Gastrocnemius medialis (tissue), 4 donors: Measurements from ENCODE around the gene DDR2. TPM values are rescaled to one million over a fixed set of nuclear protein-coding genes. Genes with fewer than 3 reads are reported as not detected.
A peak's percentile ranks its signal among the peaks of the same experiment; 100 is the strongest.

Experiments
- ATAC-seq, 2 donors: fragments of 150-250 bp; one replicate each; pipeline ENCODE4 v1.9.1; 2016
- DNase-seq, 2 donors: peaks; one replicate each; pipeline ENCODE4 v3.0.0-alpha.2; 2019
- H3K27ac ChIP-seq, 4 donors: fragments of 200-600 bp; sonication (generic); 1 replicate in 1 of 4; 2 replicates in 3 of 4; pipeline ENCODE4 v1.5.1; 2016 to 2018; ENCODE audit warnings: mild to moderate bottlenecking in 2 of 4, moderate library complexity in 1 of 4
- H3K27me3 ChIP-seq, 3 donors: fragments of 200-600 bp; sonication (generic) in 2 of 3; 1 replicate in 1 of 3; 2 replicates in 2 of 3; pipeline versions ENCODE4 v1.5.1 to v1.6.0; 2016 to 2019; ENCODE audit warnings: mild to moderate bottlenecking in 1 of 3, moderate library complexity in 1 of 3
- H3K36me3 ChIP-seq, 2 donors: fragments of 200-600 bp; sonication (generic) in 1 of 2; one replicate each; pipeline ENCODE4 v1.5.1; 2017 to 2018
- H3K4me1 ChIP-seq, 2 donors: fragments of 200-600 bp; sonication (generic) in 1 of 2; one replicate each; pipeline ENCODE4 v1.5.1; 2016 to 2017; ENCODE audit warnings: mild to moderate bottlenecking in 2 of 2
- H3K4me3 ChIP-seq, 4 donors: fragments of 200-600 bp; sonication (generic) in 3 of 4; 1 replicate in 1 of 4; 2 replicates in 3 of 4; pipeline ENCODE4 v1.5.1; 2016 to 2019; ENCODE audit warnings: mild to moderate bottlenecking in 2 of 4
- H3K9me3 ChIP-seq, 3 donors: fragments of 200-600 bp; sonication (generic) in 2 of 3; 1 replicate in 1 of 3; 2 replicates in 2 of 3; pipeline ENCODE4 v1.5.1; 2016 to 2019
- POLR2A ChIP-seq, 2 donors: fragments of 450-650 bp; IDR thresholded peaks; one replicate each; pipeline ENCODE4 v1.6.1; 2017; ENCODE audit warnings: antibody characterized with exemption in 2 of 2, mild to moderate bottlenecking in 2 of 2, moderate library complexity in 2 of 2
- in situ Hi-C, 4 donors: fragments of 200-750 bp; cut with MboI; loops; one replicate each; pipeline versions ENCODE4 v1.15.0 to v1.8.0; 2017; ENCODE audit warnings: low sequenced_read_pairs in 4 of 4
- intact Hi-C: fragments of 100-400 bp; cut with DNase I; formaldehyde crosslinking; loops from one replicate; pipeline ENCODE4 v1.15.1; 2023; ENCODE audit warnings: low total_unique reads
- total RNA-seq, 4 donors: library from RNA; depleted of rRNA; stranded (reverse); fragments of >200 nt; gene quantifications; one replicate each; pipeline versions ENCODE4 v1.1.0 to v1.2.3, GENCODE V29; 2016
- TF ChIP-seq, protein P1 (sequence below), 5 experiments: fragments of 450-650 bp in 3 of 5; fragments of 200-600 bp in 2 of 5; sonication (generic) in 2 of 5; IDR thresholded peaks in 4 of 5; conservative IDR thresholded peaks in 1 of 5; 1 replicate in 4 of 5; 2 replicates in 1 of 5; pipeline ENCODE4 v1.5.1; 2016 to 2019; ENCODE audit warnings: antibody characterized with exemption in 5 of 5, mild to moderate bottlenecking in 3 of 5, moderate library complexity in 3 of 5

DDR2 gene
- total RNA-seq, 4 donors from 2014 or later: 9.8 to 15.4 (median 10.6) TPM

DNA sequence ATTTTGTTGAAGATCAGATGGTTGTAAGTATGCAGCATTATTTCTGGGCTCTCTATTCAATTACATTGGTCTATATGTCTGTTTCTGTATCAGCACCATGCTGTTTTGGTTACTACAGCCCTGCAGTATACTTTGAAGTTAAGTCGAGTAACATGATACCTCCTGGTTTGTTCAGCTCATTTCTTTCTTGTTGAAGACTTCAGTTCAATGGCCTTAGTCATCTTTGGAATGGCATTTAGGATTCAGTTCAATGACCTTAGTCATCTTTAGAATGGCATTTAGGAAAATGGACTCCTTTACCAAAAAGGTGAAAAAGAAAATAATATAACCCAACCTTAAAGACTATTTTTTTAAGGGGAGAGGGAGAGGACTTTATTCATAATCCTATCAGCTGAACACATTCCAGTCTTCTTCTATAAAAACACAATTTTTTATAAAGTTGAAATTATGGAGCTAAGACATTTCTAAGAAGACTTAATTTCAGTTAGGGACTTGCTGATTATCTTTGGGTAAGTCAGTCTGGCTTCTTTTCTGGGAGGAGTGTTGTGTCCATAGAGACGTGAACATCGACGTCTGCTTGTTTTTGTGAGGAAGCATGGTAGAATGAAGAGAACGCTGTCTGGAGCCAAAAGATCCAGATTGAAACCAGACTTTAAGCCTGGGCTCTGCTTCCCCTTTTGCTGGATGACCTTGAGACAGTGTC lies 48.3 kb downstream of the DDR2 start:
- TF ChIP-seq, protein P1, sequence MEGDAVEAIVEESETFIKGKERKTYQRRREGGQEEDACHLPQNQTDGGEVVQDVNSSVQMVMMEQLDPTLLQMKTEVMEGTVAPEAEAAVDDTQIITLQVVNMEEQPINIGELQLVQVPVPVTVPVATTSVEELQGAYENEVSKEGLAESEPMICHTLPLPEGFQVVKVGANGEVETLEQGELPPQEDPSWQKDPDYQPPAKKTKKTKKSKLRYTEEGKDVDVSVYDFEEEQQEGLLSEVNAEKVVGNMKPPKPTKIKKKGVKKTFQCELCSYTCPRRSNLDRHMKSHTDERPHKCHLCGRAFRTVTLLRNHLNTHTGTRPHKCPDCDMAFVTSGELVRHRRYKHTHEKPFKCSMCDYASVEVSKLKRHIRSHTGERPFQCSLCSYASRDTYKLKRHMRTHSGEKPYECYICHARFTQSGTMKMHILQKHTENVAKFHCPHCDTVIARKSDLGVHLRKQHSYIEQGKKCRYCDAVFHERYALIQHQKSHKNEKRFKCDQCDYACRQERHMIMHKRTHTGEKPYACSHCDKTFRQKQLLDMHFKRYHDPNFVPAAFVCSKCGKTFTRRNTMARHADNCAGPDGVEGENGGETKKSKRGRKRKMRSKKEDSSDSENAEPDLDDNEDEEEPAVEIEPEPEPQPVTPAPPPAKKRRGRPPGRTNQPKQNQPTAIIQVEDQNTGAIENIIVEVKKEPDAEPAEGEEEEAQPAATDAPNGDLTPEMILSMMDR (IDR thresholded peaks at IDR 0.05 in 4 of 5, conservative IDR thresholded peaks at IDR 0.05 in 1 of 5): no peak
- TF ChIP-seq POLR2A (IDR thresholded peaks at IDR 0.05): no peak
- Histone ChIP-seq H3K4me1 (peaks cover 0 to 4% of the 10 kb centered on the region in 2 donors), H3K4me3 (no peak overlapping the region), H3K27ac (peak overlapping the region in 3 of 4 donors; percentile 18 to 47 (median 26)), H3K9me3 (no peaks in the 10 kb centered on the region), H3K27me3 (no peaks in the 10 kb centered on the region), H3K36me3 (no peaks in the 10 kb centered on the region)
- intact Hi-C loops (no loop called here), in situ Hi-C loops (no loop called here)
- DNase-seq: no peak
- no peak for ATAC-seq

DNA sequence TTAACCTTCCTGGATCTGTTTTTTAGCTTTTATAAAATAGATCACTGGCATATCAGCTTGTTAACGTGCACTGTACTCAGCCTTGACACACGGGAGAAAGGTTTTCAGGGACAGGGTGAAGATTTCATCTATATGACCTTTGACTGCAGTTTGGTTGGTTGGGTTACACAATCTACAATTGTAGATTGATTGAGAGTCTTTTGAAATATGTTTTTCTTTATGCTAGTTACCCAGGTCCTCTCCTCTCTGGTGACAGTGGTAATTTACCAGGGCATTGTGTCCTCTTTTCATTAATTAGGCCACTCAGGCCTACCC lies 48.8 kb downstream of the DDR2 start:
- peak overlapping the region in 3 of 4 donors; percentile 18 to 47 (median 26) for H3K27ac ChIP-seq
- no peaks in the 10 kb centered on the region for H3K36me3 ChIP-seq
- no peak overlapping the region for H3K4me3 ChIP-seq
- intact Hi-C loops (no loop called here), in situ Hi-C loops (no loop called here)
- no peaks in the 10 kb centered on the region for H3K9me3 ChIP-seq
- no peaks in the 10 kb centered on the region for H3K27me3 ChIP-seq
- ATAC-seq: no peak
- DNase-seq: no peak
- peaks cover 0 to 4% of the 10 kb centered on the region in 2 donors for H3K4me1 ChIP-seq
- TF ChIP-seq, protein P1 (IDR thresholded peaks at IDR 0.05 in 4 of 5, conservative IDR thresholded peaks at IDR 0.05 in 1 of 5): no peak
- TF ChIP-seq POLR2A (IDR thresholded peaks at IDR 0.05): no peak

DNA sequence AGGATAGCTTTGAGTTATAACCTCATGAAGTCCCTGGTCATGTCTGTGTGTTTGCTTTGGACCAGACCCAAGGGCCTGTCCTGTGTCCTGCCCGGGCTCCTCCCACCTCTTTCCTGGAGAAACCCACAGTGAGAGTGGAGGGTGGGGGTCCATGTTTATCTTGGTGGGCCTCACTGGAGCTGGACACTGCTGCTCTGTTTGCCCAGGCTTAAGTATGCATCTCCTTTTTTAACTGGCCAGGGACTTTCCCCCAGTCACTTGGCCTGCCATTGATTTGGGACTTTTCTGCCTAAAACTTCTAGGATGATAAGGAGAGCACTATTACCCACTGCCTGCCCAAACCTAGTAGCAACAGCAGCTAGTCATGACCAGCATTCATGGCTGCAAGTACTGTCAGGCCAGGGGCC lies 49.8 kb downstream of the DDR2 start:
- intact Hi-C loops (no loop called here), in situ Hi-C loops (no loop called here)
- DNase-seq: no peak

DNA sequence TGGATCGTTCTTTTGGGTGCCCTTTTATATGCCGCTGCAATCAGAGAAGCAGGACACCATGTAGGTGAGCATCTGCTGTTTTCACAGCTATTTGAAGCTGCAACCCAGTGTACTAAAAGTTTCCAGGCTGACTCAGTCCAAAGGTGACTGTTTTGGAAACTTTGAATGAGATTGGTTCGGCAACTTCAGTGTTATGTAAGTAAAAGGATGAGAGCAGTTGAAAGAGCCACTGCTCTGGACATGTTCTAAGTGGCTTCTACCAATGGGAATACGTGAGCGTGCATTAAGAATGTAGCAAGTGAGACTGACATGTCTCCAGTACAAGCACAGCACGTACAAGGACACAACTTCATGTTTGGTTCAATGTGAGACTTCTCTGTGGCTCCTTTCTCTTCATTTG lies 55.6 kb downstream of the DDR2 start:
- Histone ChIP-seq H3K27ac (no peak overlapping the region), H3K4me1 (peaks cover 22 to 30% of the 10 kb centered on the region in 2 donors), H3K4me3 (no peak overlapping the region), H3K36me3 (no peaks in the 10 kb centered on the region), H3K27me3 (no peaks in the 10 kb centered on the region), H3K9me3 (no peaks in the 10 kb centered on the region)
- ATAC-seq (no peak), DNase-seq (no peak)
- intact Hi-C loops: no loop called here
- TF ChIP-seq, protein P1 (IDR thresholded peaks at IDR 0.05 in 4 of 5, conservative IDR thresholded peaks at IDR 0.05 in 1 of 5): no peak
- no peak for TF ChIP-seq POLR2A (IDR thresholded peaks at IDR 0.05)
- in situ Hi-C loops: no loop called here

More for the DNA sequence above, 49.8 kb downstream of the DDR2 start:
- ATAC-seq: no peak
- Histone ChIP-seq H3K27ac (no peak overlapping the region), H3K27me3 (no peaks in the 10 kb centered on the region), H3K4me3 (no peak overlapping the region), H3K9me3 (no peaks in the 10 kb centered on the region), H3K4me1 (peaks cover 0 to 4% of the 10 kb centered on the region in 2 donors), H3K36me3 (no peaks in the 10 kb centered on the region)
- no peak for TF ChIP-seq POLR2A (IDR thresholded peaks at IDR 0.05)
- TF ChIP-seq, protein P1 (IDR thresholded peaks at IDR 0.05 in 4 of 5, conservative IDR thresholded peaks at IDR 0.05 in 1 of 5): no peak

DNA sequence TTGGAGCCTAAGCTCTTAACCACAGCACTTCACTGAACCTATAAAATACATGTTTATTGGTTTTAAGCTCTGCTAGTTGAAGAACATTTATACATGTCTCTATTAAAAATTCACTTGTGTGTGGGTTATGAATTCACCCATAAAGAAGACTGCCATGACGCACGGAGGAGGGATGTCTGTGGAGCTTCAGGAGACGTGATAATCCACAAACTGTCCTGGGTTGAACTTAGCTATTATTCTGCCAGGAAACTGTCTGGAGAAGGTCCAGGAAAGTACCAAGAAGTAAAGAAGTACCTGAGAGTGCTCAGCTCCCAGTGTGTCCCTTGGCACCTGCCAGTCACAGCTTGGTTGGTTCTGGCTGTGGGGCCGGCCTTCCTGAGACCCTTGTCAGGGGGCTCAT lies 56.3 kb downstream of the DDR2 start:
- no peak overlapping the region for H3K4me3 ChIP-seq

More for the DNA sequence above, 56.3 kb downstream of the DDR2 start:
- Histone ChIP-seq H3K27ac (no peak overlapping the region), H3K9me3 (no peaks in the 10 kb centered on the region), H3K36me3 (no peaks in the 10 kb centered on the region), H3K4me1 (peaks cover 22 to 30% of the 10 kb centered on the region in 2 donors), H3K27me3 (no peaks in the 10 kb centered on the region)
- intact Hi-C loops: no loop called here
- ATAC-seq: no peak
- no peak for TF ChIP-seq POLR2A (IDR thresholded peaks at IDR 0.05)
- TF ChIP-seq, protein P1 (IDR thresholded peaks at IDR 0.05 in 4 of 5, conservative IDR thresholded peaks at IDR 0.05 in 1 of 5): no peak
- in situ Hi-C loops: no loop called here
- no peak for DNase-seq
